GM12892 (cell line): Measurements from ENCODE around the gene ADAM8.

ENCODE experiments used
- POLR2A ChIP-seq: IDR thresholded peaks from 2 replicates; pipeline ENCODE4 v1.6.1; 2011; ENCODE audit warnings: low read depth, low read length, control low read depth
- POLR2AphosphoS5 ChIP-seq: IDR thresholded peaks from 2 replicates; pipeline ENCODE4 v1.6.1; 2011; ENCODE audit warnings: low read depth, low read length, control low read depth

- TF ChIP-seq POLR2A (no peak), POLR2AphosphoS5 (no peak)
These were observed 38.8 kb downstream of the ADAM8 start, which contains the start of gene VENTX for GRCh38 chr10:133237588-133238465.
